ENCODE data around the gene AIF1.

Gene AIF1

DNA sequence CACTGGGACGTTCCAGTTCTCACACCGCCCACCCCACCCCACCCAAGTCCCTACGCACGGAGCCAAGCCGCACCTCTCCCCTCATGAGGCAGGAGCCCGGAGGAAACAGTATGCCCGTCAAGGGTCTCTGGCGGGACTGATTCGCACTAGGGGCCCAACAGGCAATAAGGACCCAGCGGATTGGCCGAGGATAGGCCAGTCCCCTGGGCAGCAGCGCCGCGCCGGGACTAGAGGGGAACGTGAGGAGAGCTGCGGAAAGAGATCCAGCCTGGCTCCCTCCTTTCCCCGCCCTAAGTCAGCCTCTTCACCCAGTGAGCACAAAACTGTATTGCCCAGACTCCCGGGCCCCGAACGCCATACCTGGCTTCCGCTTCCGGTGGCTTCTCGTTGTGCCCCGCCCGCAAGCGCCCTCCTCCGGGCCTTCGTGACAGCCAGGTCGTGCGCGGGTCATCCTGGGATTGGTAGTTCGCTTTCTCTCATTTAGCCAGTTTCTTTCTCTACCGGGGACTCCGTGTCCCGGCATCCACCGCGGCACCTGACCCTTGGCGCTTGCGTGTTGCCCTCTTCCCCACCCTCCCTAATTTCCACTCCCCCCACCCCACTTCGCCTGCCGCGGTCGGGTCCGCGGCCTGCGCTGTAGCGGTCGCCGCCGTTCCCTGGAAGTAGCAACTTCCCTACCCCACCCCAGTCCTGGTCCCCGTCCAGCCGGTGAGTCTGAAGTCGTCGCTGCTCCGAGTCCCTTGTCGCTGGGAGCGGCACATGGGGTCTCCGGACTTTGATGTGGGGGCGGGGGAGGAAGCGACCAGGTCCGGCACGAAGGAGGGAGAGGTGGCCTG, 50.7 kb downstream of the AIF1 start, which contains the start of gene CSNK2B:
Gene CSNK2B, plus strand, starts transcription at position 580 of the 836 bp plus-strand sequence. CDS start 752 bp downstream, outside the sequence.
- peak; percentile 91 for DNase-seq

DNA sequence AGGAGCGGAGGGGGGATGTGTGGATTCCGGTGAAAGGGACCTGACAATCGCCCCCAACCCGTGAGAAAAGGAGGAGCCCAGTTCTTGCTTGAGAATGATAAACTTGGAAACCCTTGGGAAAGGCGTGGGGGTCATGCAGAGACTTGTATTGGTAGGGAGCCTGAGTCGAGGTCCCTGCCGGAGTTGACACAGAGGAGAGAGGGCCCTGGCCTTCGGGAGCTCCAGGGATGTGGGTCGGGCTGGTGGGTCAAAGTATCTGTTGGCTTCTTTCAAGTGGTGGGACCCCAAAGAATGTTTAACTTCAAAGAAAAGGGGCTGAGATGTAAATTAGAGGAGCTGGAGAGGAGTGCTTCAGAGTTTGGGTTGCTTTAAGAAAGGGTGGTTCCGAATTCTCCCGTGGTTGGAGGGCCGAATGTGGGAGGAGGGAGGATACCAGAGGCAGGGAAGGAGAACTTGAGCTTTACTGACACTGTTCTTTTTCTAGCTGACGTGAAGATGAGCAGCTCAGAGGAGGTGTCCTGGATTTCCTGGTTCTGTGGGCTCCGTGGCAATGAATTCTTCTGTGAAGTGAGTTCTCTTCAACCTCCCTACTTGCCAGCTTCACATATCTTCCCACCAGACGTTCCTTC, 51.4 kb downstream of the AIF1 start:
- no peak for DNase-seq
